NCI-H1436 (cell line): ENCODE results near the gene MARCHF9.
A peak's percentile ranks its signal among the peaks of the same experiment; 100 is the strongest.
"Not testable (repeated sequence)": the region's sequence is repeated elsewhere in the genome, so short reads cannot be mapped to it uniquely, and the experiment has no call there.

Experiments
- DNase-seq: peaks from one replicate; lab custom pipeline; 2025; lab: John Stamatoyannopoulos, UW

Gene MARCHF9

GRCh38 chr12:57771236-57771872 is 16.5 kb downstream of the MARCHF9 start:
- peak; percentile 70 for DNase-seq

- DNase-seq: peak; percentile 82
Observed at GRCh38 chr12:57771873-57772428, 17.0 kb downstream of the MARCHF9 start, which contains the start of gene METTL1. METTL1 (minus strand) TSS chr12:57772105; CDS start chr12:57772083, 22 bp downstream.

- DNase-seq: no peak
Observed at GRCh38 chr12:57772429-57773322, 17.8 kb downstream of the MARCHF9 start, which contains the start of gene EEF1AKMT3. EEF1AKMT3 (plus strand) TSS chr12:57772614; CDS start chr12:57772725, 111 bp downstream.

- not testable (repeated sequence) for DNase-seq
Observed at GRCh38 chr12:57774634-57775033, 19.7 kb downstream of the MARCHF9 start.

- no peak for DNase-seq
Observed at GRCh38 chr12:57775044-57775443, 20.1 kb downstream of the MARCHF9 start.

- DNase-seq: no peak
Observed at GRCh38 chr12:57775563-57776246, 20.8 kb downstream of the MARCHF9 start.

GRCh38 chr12:57776247-57776587 is 21.3 kb downstream of the MARCHF9 start:
- DNase-seq: no peak

- no peak for DNase-seq
Observed at GRCh38 chr12:57777367-57777766, 22.5 kb downstream of the MARCHF9 start.

GRCh38 chr12:57777911-57778310 is 23.0 kb downstream of the MARCHF9 start:
- DNase-seq: no peak

- DNase-seq: no peak
Observed at GRCh38 chr12:57779736-57780135, 24.8 kb downstream of the MARCHF9 start.

GRCh38 chr12:57780284-57780897 is 25.5 kb downstream of the MARCHF9 start:
- DNase-seq: no peak

GRCh38 chr12:57781244-57781643 is 26.3 kb downstream of the MARCHF9 start:
- no peak for DNase-seq

- no peak for DNase-seq
Observed at GRCh38 chr12:57781801-57782200, 26.9 kb downstream of the MARCHF9 start.

GRCh38 chr12:57782243-57782607 is 27.3 kb downstream of the MARCHF9 start:
- DNase-seq: no peak

GRCh38 chr12:57782608-57783465 is 27.9 kb downstream of the MARCHF9 start, which contains the start of gene TSFM:
TSFM (plus strand) TSS chr12:57782787; CDS start chr12:57782802, 15 bp downstream.
- DNase-seq: peak; percentile 95

GRCh38 chr12:57783466-57783801 is 28.5 kb downstream of the MARCHF9 start:
- DNase-seq: no peak

- no peak for DNase-seq
Observed at GRCh38 chr12:57783861-57784260, 29.0 kb downstream of the MARCHF9 start.

GRCh38 chr12:57793920-57794319 is 39.0 kb downstream of the MARCHF9 start:
- DNase-seq: no peak

- DNase-seq: no peak
Observed at GRCh38 chr12:57795354-57795753, 40.5 kb downstream of the MARCHF9 start.

GRCh38 chr12:57796996-57797395 is 42.1 kb downstream of the MARCHF9 start:
- DNase-seq: no peak

GRCh38 chr12:57797933-57798332 is 43.0 kb downstream of the MARCHF9 start:
- DNase-seq: no peak
